HepG2 (cell line): ENCODE data around the gene SHC3. TPM values are rescaled to one million over a fixed set of nuclear protein-coding genes. Genes with fewer than 3 reads are reported as not detected.

Source experiments
- ATAC-seq: fragments of 200-7000 bp; cut with Tn5 transposase; 3 replicates; pipeline ENCODE4 v1.9.1; 2020; ENCODE audit warnings: mild to moderate bottlenecking, moderate library complexity
- BruUV-seq: library from RNA; stranded (reverse); fragments of 400-500 nt; replicated peaks from 2 replicates; lab custom pipeline; 2021; lab: Mats Ljungman, UMichigan
- CTCF ChIA-PET: fragments of 300-600 bp; formaldehyde crosslinking; extraction: SDS; loops from one replicate; lab custom pipeline; 2021; ENCODE audit warnings: low total read pairs, inconsistent platforms, low intra/inter-chr PET ratio; lab: Yijun Ruan, JAX
- POLR2A ChIA-PET: fragments of 350-600 bp; sonication (Branson Sonifier 250); formaldehyde crosslinking; loops from one replicate; lab custom pipeline; 2020; ENCODE audit warnings: antibody characterized with exemption, inconsistent platforms; lab: Yijun Ruan, JAX
- DNase-seq: peaks from one replicate; pipeline ENCODE4 v3.0.0-alpha.2; 2015; ENCODE audit warnings: low spot score
- FAIRE-seq: peaks from 3 replicates; lab custom pipeline; 2011; peaks lifted over from hg19 to GRCh38; lab: Jason Lieb, UNC
- H2AFZ ChIP-seq: one replicate; pipeline ENCODE4 v1.6.1; 2011; ENCODE audit warnings: low read length, inconsistent platforms
- H3K27ac ChIP-seq: fragments of 300-600 bp; 3 replicates; pipeline ENCODE4 v1.8.0; 2011; ENCODE audit warnings: mixed run types, mild to moderate bottlenecking, mixed read lengths, low read length, inconsistent platforms; ENCODE audit not compliant: insufficient read depth; ENCODE audit errors: extremely low read length
- H3K27me3 ChIP-seq, 2 experiments: fragments of 200-600 bp in 1 of 2; 2 replicates in 1 of 2; 3 replicates in 1 of 2; pipeline versions ENCODE4 v1.6.0 to v1.8.0; 2011; ENCODE audit warnings: low read length in 2 of 2, mild to moderate bottlenecking in 2 of 2, moderate library complexity in 2 of 2, inconsistent platforms in 1 of 2; ENCODE audit not compliant: insufficient read depth in 2 of 2, control insufficient read depth in 1 of 2
- H3K36me3 ChIP-seq, 2 experiments: fragments of 200-600 bp in 1 of 2; replicated peaks in 1 of 2; 2 replicates in 1 of 2; 3 replicates in 1 of 2; pipeline versions ENCODE4 v1.5.1 to v1.8.0; 2011; ENCODE audit warnings: low read length in 2 of 2, inconsistent platforms in 1 of 2; ENCODE audit not compliant: insufficient read depth in 2 of 2, control insufficient read depth in 1 of 2
- H3K4me1 ChIP-seq: 2 replicates; pipeline ENCODE4 v1.5.1; 2012; ENCODE audit warnings: low read length, inconsistent platforms; ENCODE audit not compliant: insufficient read depth
- H3K4me2 ChIP-seq: 2 replicates; pipeline ENCODE4 v1.6.0; 2011; ENCODE audit warnings: low read depth, low read length, inconsistent platforms
- H3K4me3 ChIP-seq, 3 experiments: fragments of 200-600 bp in 1 of 3; sonication (generic), shearing (Covaris generic) in 1 of 3; replicated peaks in 1 of 3; 2 replicates each; pipeline ENCODE4 v1.5.1; 2011 to 2016; ENCODE audit warnings: low read length in 3 of 3, inconsistent platforms in 2 of 3, low read depth in 2 of 3, mild to moderate bottlenecking in 2 of 3, control low read depth in 1 of 3, mixed read lengths in 1 of 3; ENCODE audit not compliant: insufficient read depth in 1 of 3
- H3K79me2 ChIP-seq: one replicate; pipeline ENCODE4 v1.6.1; 2011; ENCODE audit warnings: low read length, inconsistent platforms; ENCODE audit not compliant: insufficient read depth
- H3K9ac ChIP-seq: 2 replicates; pipeline ENCODE4 v1.6.0; 2011; ENCODE audit warnings: mild to moderate bottlenecking, low read depth, low read length, inconsistent platforms; ENCODE audit not compliant: insufficient read depth
- H3K9me3 ChIP-seq: 2 replicates; pipeline ENCODE4 v1.5.1; 2012; ENCODE audit warnings: mild to moderate bottlenecking, low read length
- H4K20me1 ChIP-seq: 2 replicates; pipeline ENCODE4 v1.6.0; 2011; ENCODE audit warnings: inconsistent platforms, mild to moderate bottlenecking, low read length, moderate library complexity; ENCODE audit not compliant: insufficient read depth
- CEBPB ChIP-seq: IDR thresholded peaks from 2 replicates; pipeline ENCODE4 v1.6.1; 2011; ENCODE audit warnings: low read depth, low read length, improper control_type of control experiment, borderline replicate concordance
- CENPT ChIP-seq: sonication (generic); formaldehyde crosslinking; IDR thresholded peaks from 2 replicates; pipeline ENCODE4 v1.8.0; 2022; ENCODE audit warnings: low read depth, mild to moderate bottlenecking, moderate library complexity, missing genetic modification reagents
- FOXO4 ChIP-seq: sonication (generic); formaldehyde crosslinking; conservative IDR thresholded peaks from 2 replicates; pipeline ENCODE4 v1.8.1; 2023; ENCODE audit warnings: missing genetic modification reagents
- GATAD1 ChIP-seq: IDR thresholded peaks from 2 replicates; pipeline ENCODE4 v1.6.1; 2016; ENCODE audit warnings: missing genetic modification reagents, missing compliant biosample characterization
- RELA ChIP-seq: sonication (generic); formaldehyde crosslinking; IDR thresholded peaks from 2 replicates; pipeline ENCODE4 v1.4.0; 2020; ENCODE audit warnings: missing genetic modification reagents
- SIN3B ChIP-seq: fragments of 150-350 bp; IDR thresholded peaks from 2 replicates; pipeline ENCODE4 v1.6.1; 2014; ENCODE audit warnings: low read length
- SOX13 ChIP-seq, 3 experiments: fragments of 450-650 bp in 1 of 3; sonication (generic) in 1 of 3; formaldehyde crosslinking in 1 of 3; IDR thresholded peaks in 2 of 3; conservative IDR thresholded peaks in 1 of 3; 2 replicates each; pipeline versions ENCODE4 v1.5.0 to v1.6.1; 2016 to 2020; ENCODE audit warnings: antibody characterized with exemption in 1 of 3, mild to moderate bottlenecking in 1 of 3, missing compliant biosample characterization in 1 of 3, missing genetic modification reagents in 1 of 3, moderate library complexity in 1 of 3
- SRSF1 ChIP-seq: fragments of 200-400 bp; formaldehyde crosslinking; optimal IDR thresholded peaks from 2 replicates; pipeline ENCODE3; 2017; ENCODE audit warnings: mild to moderate bottlenecking, low read depth, low read length, moderate library complexity
- ZNF557 ChIP-seq: sonication (generic); formaldehyde crosslinking; IDR thresholded peaks from 2 replicates; pipeline ENCODE4 v1.4.0; 2020; ENCODE audit warnings: missing genetic modification reagents
- ZNF703 ChIP-seq: sonication (generic); formaldehyde crosslinking; IDR thresholded peaks from 2 replicates; pipeline ENCODE4 v1.5.1; 2020; ENCODE audit warnings: missing genetic modification reagents, mild to moderate bottlenecking, moderate library complexity, borderline replicate concordance
- WGBS: methylation state at CpG from one replicate; pipeline ENCODE4 v1.1.6; 2017; ENCODE audit warnings: low lambda C conversion rate; 5-methylcytosine and 5-hydroxymethylcytosine counted together
- in situ Hi-C: cut with HindIII; loops from 2 replicates; pipeline ENCODE4 v1.10.0; 2017; ENCODE audit warnings: low pct_unique_long_range_greater_than_20kb; ENCODE audit not compliant: extremely low pct_ligation_motif_present
- intact Hi-C: fragments of 100-400 bp; cut with micrococcal nuclease; formaldehyde crosslinking; loops from one replicate; pipeline ENCODE4 v1.10.0; 2022; ENCODE audit not compliant: unreplicated experiment
- polyA plus RNA-seq, 8 experiments: library from polyadenylated mRNA; depleted of rRNA in 3 of 8; stranded (reverse) in 7 of 8; unstranded in 1 of 8; fragments of >200 nt; fragmentation: Illumina TruSeq in 4 of 8; extraction: Trizol in 4 of 8; gene quantifications; 2 replicates each; pipeline versions ENCODE4 v1.2.1 to v1.2.3, GENCODE V29; 2011 to 2016; ENCODE audit warnings: low read depth in 4 of 8, missing spikeins in 1 of 8, mixed read lengths in 1 of 8; ENCODE audit not compliant: insufficient read depth in 1 of 8
- total RNA-seq, 5 experiments: library from RNA; depleted of rRNA; stranded (reverse); fragments of >200 nt; fragmentation: Illumina TruSeq; extraction: Trizol; gene quantifications; 2 replicates each; pipeline ENCODE4 v1.2.3, GENCODE V29; 2016; ENCODE audit warnings: low read depth in 1 of 5
- TF ChIP-seq, protein P1 (sequence below), 2 experiments: sonication (generic) in 1 of 2; formaldehyde crosslinking in 1 of 2; IDR thresholded peaks; 2 replicates each; pipeline versions ENCODE4 v1.5.1 to v1.6.1; 2011 to 2020; ENCODE audit warnings: borderline replicate concordance in 1 of 2, low read depth in 1 of 2, low read length in 1 of 2, mild to moderate bottlenecking in 1 of 2, missing genetic modification reagents in 1 of 2, moderate library complexity in 1 of 2
- TF ChIP-seq, protein P2 (sequence below): sonication (generic); formaldehyde crosslinking; IDR thresholded peaks from 2 replicates; pipeline ENCODE4 v1.5.0; 2020; ENCODE audit warnings: mild to moderate bottlenecking, missing genetic modification reagents
- TF ChIP-seq, protein P3 (sequence below): sonication (generic); formaldehyde crosslinking; IDR thresholded peaks from 2 replicates; pipeline ENCODE4 v1.4.0; 2020; ENCODE audit warnings: mild to moderate bottlenecking, missing genetic modification reagents
- TF ChIP-seq, protein P4 (sequence below): sonication (generic); formaldehyde crosslinking; IDR thresholded peaks from 2 replicates; pipeline ENCODE4 v1.8.1; 2023; ENCODE audit warnings: mild to moderate bottlenecking, moderate library complexity, missing genetic modification reagents

SHC3 gene
- total and polyA plus RNA-seq, 2 of the 13 experiments (the other 11 are each of a cell fraction or from before 2014, with no cell fraction given) = 0.09 to 0.89 TPM

DNA sequence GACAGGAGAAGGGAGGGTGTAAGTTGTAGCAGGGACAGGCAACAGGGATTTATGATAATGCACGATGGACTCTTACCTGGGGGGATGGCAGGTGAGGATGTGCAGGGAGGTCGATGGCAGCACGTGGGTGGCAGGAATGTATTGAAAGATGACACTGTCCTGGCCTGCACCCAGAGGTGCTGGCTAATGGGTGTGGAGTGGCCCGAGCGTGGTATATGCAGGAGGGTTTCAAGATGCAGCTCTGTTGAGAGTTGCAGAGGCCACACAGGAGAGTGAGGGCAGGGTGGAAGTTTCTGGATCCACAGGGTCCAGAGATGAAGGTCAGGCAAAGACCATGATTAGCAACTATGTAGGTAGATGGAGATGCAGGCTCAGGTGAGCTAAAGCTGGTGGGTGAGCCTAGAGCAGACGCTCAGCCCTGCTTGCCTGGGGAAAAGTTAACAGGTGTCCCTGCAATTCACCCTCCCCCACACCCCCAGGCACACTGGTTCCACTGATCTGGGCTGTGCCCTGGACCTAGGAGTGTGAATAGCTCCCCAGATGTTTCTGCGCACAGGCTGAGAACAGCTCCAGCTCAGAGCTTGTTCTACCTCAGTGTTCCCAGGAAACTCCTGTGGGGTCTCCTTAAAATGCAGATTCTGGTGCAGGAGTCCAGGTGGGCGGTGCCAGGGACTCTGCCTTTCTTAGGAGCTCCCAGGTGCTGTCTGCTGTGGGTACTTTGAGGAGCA lies 208.8 kb downstream of the SHC3 start:
- in situ Hi-C loops = no loop called here
- H3K4me1 ChIP-seq = no peaks in the 10 kb centered on the region
- 2% methylated on average over 6 of the region's 8 CpGs for WGBS
- CTCF ChIA-PET = no interaction called here
- 0 out of 5 replicates have a peak, but pooled peaks cover 0 to 7% of the 10 kb centered on the region in 2 experiments for H3K27me3 ChIP-seq
- H3K9me3 ChIP-seq = no peaks in the 10 kb centered on the region
- intact Hi-C loops = no loop called here
- H3K36me3 ChIP-seq = no peaks in the 10 kb centered on the region
- H3K4me2 ChIP-seq = no peak overlapping the region
- FAIRE-seq (no peak), DNase-seq (no peak), ATAC-seq (no peak)
- H2AFZ ChIP-seq = no peak overlapping the region
- no peak overlapping the region for H3K27ac ChIP-seq
- no peak overlapping the region for H3K4me3 ChIP-seq
- no TSS peak for BruUV-seq
- H3K9ac ChIP-seq = no peak overlapping the region
- no peaks in the 10 kb centered on the region for H3K79me2 ChIP-seq
- POLR2A ChIA-PET = no interaction called here
- no peaks in the 10 kb centered on the region for H4K20me1 ChIP-seq
- no peak for TF ChIP-seq FOXO4 (CRISPR knock-in tag)
- no peak for TF ChIP-seq GATAD1 (CRISPR knock-in tag)
- TF ChIP-seq, protein P1, sequence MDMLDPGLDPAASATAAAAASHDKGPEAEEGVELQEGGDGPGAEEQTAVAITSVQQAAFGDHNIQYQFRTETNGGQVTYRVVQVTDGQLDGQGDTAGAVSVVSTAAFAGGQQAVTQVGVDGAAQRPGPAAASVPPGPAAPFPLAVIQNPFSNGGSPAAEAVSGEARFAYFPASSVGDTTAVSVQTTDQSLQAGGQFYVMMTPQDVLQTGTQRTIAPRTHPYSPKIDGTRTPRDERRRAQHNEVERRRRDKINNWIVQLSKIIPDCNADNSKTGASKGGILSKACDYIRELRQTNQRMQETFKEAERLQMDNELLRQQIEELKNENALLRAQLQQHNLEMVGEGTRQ (IDR thresholded peaks at IDR 0.05; ENCODE audit: low read depth, low read length) = no peak
- TF ChIP-seq, protein P1 (CRISPR knock-in tag; IDR thresholded peaks at IDR 0.05; ENCODE audit: borderline replicate concordance) = no peak
- no peak for TF ChIP-seq CEBPB
- no peak for TF ChIP-seq CENPT
- TF ChIP-seq SRSF1 = no peak
- TF ChIP-seq SOX13 (IDR thresholded peaks at IDR 0.05) = no peak
- TF ChIP-seq SOX13 (CRISPR knock-in tag; conservative IDR thresholded peaks at IDR 0.05 in 1 of 2, IDR thresholded peaks at IDR 0.05 in 1 of 2) = no peak
- no peak for TF ChIP-seq RELA (CRISPR knock-in tag)
- TF ChIP-seq, protein P2, sequence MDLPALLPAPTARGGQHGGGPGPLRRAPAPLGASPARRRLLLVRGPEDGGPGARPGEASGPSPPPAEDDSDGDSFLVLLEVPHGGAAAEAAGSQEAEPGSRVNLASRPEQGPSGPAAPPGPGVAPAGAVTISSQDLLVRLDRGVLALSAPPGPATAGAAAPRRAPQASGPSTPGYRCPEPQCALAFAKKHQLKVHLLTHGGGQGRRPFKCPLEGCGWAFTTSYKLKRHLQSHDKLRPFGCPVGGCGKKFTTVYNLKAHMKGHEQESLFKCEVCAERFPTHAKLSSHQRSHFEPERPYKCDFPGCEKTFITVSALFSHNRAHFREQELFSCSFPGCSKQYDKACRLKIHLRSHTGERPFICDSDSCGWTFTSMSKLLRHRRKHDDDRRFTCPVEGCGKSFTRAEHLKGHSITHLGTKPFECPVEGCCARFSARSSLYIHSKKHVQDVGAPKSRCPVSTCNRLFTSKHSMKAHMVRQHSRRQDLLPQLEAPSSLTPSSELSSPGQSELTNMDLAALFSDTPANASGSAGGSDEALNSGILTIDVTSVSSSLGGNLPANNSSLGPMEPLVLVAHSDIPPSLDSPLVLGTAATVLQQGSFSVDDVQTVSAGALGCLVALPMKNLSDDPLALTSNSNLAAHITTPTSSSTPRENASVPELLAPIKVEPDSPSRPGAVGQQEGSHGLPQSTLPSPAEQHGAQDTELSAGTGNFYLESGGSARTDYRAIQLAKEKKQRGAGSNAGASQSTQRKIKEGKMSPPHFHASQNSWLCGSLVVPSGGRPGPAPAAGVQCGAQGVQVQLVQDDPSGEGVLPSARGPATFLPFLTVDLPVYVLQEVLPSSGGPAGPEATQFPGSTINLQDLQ (CRISPR knock-in tag) = no peak
- TF ChIP-seq, protein P3, sequence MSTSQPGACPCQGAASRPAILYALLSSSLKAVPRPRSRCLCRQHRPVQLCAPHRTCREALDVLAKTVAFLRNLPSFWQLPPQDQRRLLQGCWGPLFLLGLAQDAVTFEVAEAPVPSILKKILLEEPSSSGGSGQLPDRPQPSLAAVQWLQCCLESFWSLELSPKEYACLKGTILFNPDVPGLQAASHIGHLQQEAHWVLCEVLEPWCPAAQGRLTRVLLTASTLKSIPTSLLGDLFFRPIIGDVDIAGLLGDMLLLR = no peak
- no peak for TF ChIP-seq ZNF703 (CRISPR knock-in tag)
- TF ChIP-seq ZNF557 (CRISPR knock-in tag) = no peak
- TF ChIP-seq SIN3B = no peak
- TF ChIP-seq, protein P4, sequence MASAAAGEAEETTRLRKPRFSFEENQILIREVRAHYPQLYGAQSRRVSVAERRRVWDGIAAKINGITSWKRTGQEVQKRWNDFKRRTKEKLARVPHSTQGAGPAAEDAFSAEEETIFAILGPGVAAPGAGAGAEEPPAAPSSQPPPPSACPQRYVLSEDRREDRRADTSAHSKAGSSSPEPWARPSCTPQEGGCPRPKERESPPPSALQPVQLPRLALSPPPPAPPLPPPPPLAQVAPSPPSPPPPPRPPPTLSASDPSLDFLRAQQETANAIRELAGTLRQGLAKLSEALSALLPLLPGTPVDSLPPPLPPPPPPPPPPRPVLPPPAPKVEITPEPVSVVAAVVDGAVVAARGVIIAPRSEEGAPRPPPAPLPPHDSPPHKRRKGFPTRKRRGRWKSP (CRISPR knock-in tag) = no peak
